Endothelial cell of umbilical vein (primary cell): ENCODE results near the gene PIBF1. TPM values are rescaled to one million over a fixed set of nuclear protein-coding genes. Genes with fewer than 3 reads are reported as not detected.

Experiments used
- BruUV-seq: library from RNA; stranded (reverse); fragments of 400-500 nt; replicated peaks from 2 replicates; lab custom pipeline; 2021; lab: Mats Ljungman, UMichigan
- CTCF ChIA-PET: fragments of 300-600, 350-600 bp; sonication (Branson Sonifier 250); formaldehyde crosslinking; loops from one replicate; lab custom pipeline; 2021; ENCODE audit warnings: antibody characterized with exemption, inconsistent platforms; lab: Charles Lee
- POLR2A ChIA-PET: fragments of 300-600, 350-600 bp; sonication (Branson Sonifier 250); formaldehyde crosslinking; loops from one replicate; lab custom pipeline; 2021; ENCODE audit warnings: antibody characterized with exemption, inconsistent platforms; lab: Charles Lee
- DNase-seq: peaks from one replicate; pipeline ENCODE4 v3.0.0-alpha.2; 2011; ENCODE audit warnings: low read depth, low spot score
- FAIRE-seq: peaks from 2 replicates; lab custom pipeline; 2011; peaks lifted over from hg19 to GRCh38; lab: Jason Lieb, UNC
- H2AFZ ChIP-seq: 2 replicates; pipeline ENCODE4 v1.6.0; 2012; ENCODE audit warnings: low read depth, low read length, control low read depth, inconsistent platforms
- H3K27ac ChIP-seq: 2 replicates; pipeline ENCODE4 v1.5.1; 2011; ENCODE audit warnings: low read depth, mild to moderate bottlenecking, control low read depth, low read length, moderate library complexity; ENCODE audit not compliant: insufficient read depth
- H3K27me3 ChIP-seq, 2 experiments: 2 replicates each; pipeline versions ENCODE4 v1.6.0 to v1.6.1; 2011; ENCODE audit warnings: low read length in 2 of 2, mixed read lengths in 1 of 2; ENCODE audit not compliant: control insufficient read depth in 2 of 2, insufficient read depth in 2 of 2
- H3K36me3 ChIP-seq, 2 experiments: 2 replicates in 1 of 2; 3 replicates in 1 of 2; pipeline ENCODE4 v1.5.1; 2011; ENCODE audit warnings: low read length in 2 of 2, mild to moderate bottlenecking in 1 of 2, moderate library complexity in 1 of 2; ENCODE audit not compliant: control insufficient read depth in 2 of 2, insufficient read depth in 2 of 2; ENCODE audit errors: extremely low read depth in 1 of 2
- H3K4me1 ChIP-seq: 3 replicates; pipeline ENCODE4 v1.5.1; 2011; ENCODE audit warnings: mild to moderate bottlenecking, low read length; ENCODE audit not compliant: control insufficient read depth, insufficient read depth; ENCODE audit errors: extremely low read depth
- H3K4me2 ChIP-seq: 2 replicates; pipeline ENCODE4 v1.6.1; 2011; ENCODE audit warnings: low read length, control low read depth, mixed read lengths; ENCODE audit not compliant: insufficient read depth
- H3K4me3 ChIP-seq, 3 experiments: fragments of 200-600 bp in 1 of 3; sonication (generic), shearing (Covaris generic) in 1 of 3; replicated peaks in 1 of 3; 2 replicates each; pipeline ENCODE4 v1.5.1; 2011 to 2016; ENCODE audit warnings: control low read depth in 3 of 3, low read length in 3 of 3, mild to moderate bottlenecking in 2 of 3, inconsistent platforms in 1 of 3, low read depth in 1 of 3, moderate library complexity in 1 of 3; ENCODE audit not compliant: insufficient read depth in 1 of 3
- H3K79me2 ChIP-seq: 2 replicates; pipeline ENCODE4 v1.6.0; 2012; ENCODE audit warnings: low read length, inconsistent platforms; ENCODE audit not compliant: control insufficient read depth, insufficient read depth
- H3K9ac ChIP-seq: replicated peaks from 2 replicates; pipeline ENCODE3; 2011; ENCODE audit warnings: low read length, control low read depth; ENCODE audit not compliant: insufficient read depth; ENCODE audit errors: extremely low read depth
- H3K9me1 ChIP-seq: replicated peaks from 3 replicates; pipeline ENCODE4 v1.6.0; 2011; ENCODE audit warnings: mild to moderate bottlenecking, low read length; ENCODE audit not compliant: control insufficient read depth, insufficient read depth; ENCODE audit errors: extremely low read depth
- H3K9me3 ChIP-seq: replicated peaks from 2 replicates; pipeline ENCODE4 v1.5.1; 2012; ENCODE audit warnings: low read length, inconsistent platforms; ENCODE audit not compliant: control insufficient read depth, insufficient read depth
- H4K20me1 ChIP-seq: replicated peaks from 2 replicates; pipeline ENCODE3; 2011; ENCODE audit warnings: mild to moderate bottlenecking, low read length; ENCODE audit not compliant: control insufficient read depth, insufficient read depth; ENCODE audit errors: extremely low read depth
- CTCF ChIP-seq, 2 donors: IDR thresholded peaks; 1 replicate in 1 of 2; 2 replicates in 1 of 2; pipeline ENCODE4 v1.5.1; 2011; ENCODE audit warnings: low read length in 2 of 2, mild to moderate bottlenecking in 2 of 2, moderate library complexity in 2 of 2, control low read depth in 1 of 2, inconsistent platforms in 1 of 2, low read depth in 1 of 2; ENCODE audit not compliant: insufficient read depth in 1 of 2; ENCODE audit errors: extremely low read depth in 1 of 2
- EZH2 ChIP-seq: IDR thresholded peaks from 2 replicates; pipeline ENCODE4 v1.6.1; 2012; ENCODE audit warnings: borderline replicate concordance, low read depth, mild to moderate bottlenecking, moderate library complexity, low read length, inconsistent platforms; ENCODE audit not compliant: severe bottlenecking
- FOS ChIP-seq: IDR thresholded peaks from 2 replicates; pipeline ENCODE4 v1.6.1; 2011; ENCODE audit warnings: mild to moderate bottlenecking, low read length, moderate library complexity, borderline replicate concordance; ENCODE audit not compliant: insufficient read depth
- GATA2 ChIP-seq: IDR thresholded peaks from 2 replicates; pipeline ENCODE4 v1.7.0; 2011; ENCODE audit warnings: low read depth, mild to moderate bottlenecking, moderate library complexity, mixed read lengths, low read length; ENCODE audit not compliant: insufficient read length, insufficient read depth
- JUN ChIP-seq: IDR thresholded peaks from 2 replicates; pipeline ENCODE4 v1.6.1; 2011; ENCODE audit warnings: borderline replicate concordance, low read depth; ENCODE audit not compliant: insufficient read length, insufficient read depth
- MYC ChIP-seq: IDR thresholded peaks from one replicate; pipeline ENCODE4 v1.6.1; 2011; ENCODE audit warnings: mild to moderate bottlenecking, low read depth, low read length
- POLR2A ChIP-seq: IDR thresholded peaks from 2 replicates; pipeline ENCODE4 v1.6.1; 2012; ENCODE audit warnings: low read depth, mild to moderate bottlenecking, control low read depth, low read length
- POLR2AphosphoS5 ChIP-seq: IDR thresholded peaks from 2 replicates; pipeline ENCODE4 v1.6.1; 2012; ENCODE audit warnings: low read depth, mild to moderate bottlenecking, control low read depth, low read length, moderate library complexity; ENCODE audit not compliant: insufficient read depth
- dilution Hi-C: fragments of 300-500 bp; cut with MboI; formaldehyde crosslinking; loops from one replicate; pipeline ENCODE4 v1.15.0; 2019; ENCODE audit warnings: low sequenced_read_pairs; ENCODE audit not compliant: extremely low pct_ligation_motif_present
- intact Hi-C: fragments of 100-400 bp; cut with micrococcal nuclease; formaldehyde crosslinking; loops from one replicate; pipeline ENCODE4 v1.10.0; 2022
- polyA plus RNA-seq, 4 experiments: library from polyadenylated mRNA; depleted of rRNA in 3 of 4; stranded (reverse) in 3 of 4; unstranded in 1 of 4; fragments of >200 nt; gene quantifications; 2 replicates each; pipeline versions ENCODE4 v1.2.1 to v1.2.3, GENCODE V29; 2011 to 2012; ENCODE audit warnings: missing spikeins in 1 of 4
- total RNA-seq: library from RNA; stranded (reverse); gene quantifications from 2 replicates; pipeline ENCODE4 v1.2.3, GENCODE V29; 2021
- TF ChIP-seq, protein P1 (sequence below): IDR thresholded peaks from 2 replicates; pipeline ENCODE4 v1.6.1; 2011; ENCODE audit not compliant: insufficient read depth, insufficient read length

PIBF1 gene
- total and polyA plus RNA-seq, 2 donors (not counting 3 experiments of a cell fraction or from before 2014, with no cell fraction given) = 1.4 to 18.4 TPM

GRCh38 chr13:72875233-72875632 lies 93.3 kb downstream of the PIBF1 start:
- H3K27me3 ChIP-seq = no peaks in the 10 kb centered on the region
- dilution Hi-C loops (no loop called here), intact Hi-C loops (no loop called here)
- POLR2A ChIA-PET = no interaction called here
- no peak overlapping the region for H3K27ac ChIP-seq
- no peaks in the 10 kb centered on the region for H3K9me3 ChIP-seq
- H3K36me3 ChIP-seq = no peaks in the 10 kb centered on the region
- H3K4me1 ChIP-seq = no peaks in the 10 kb centered on the region
- no peak overlapping the region for H3K4me2 ChIP-seq
- H2AFZ ChIP-seq = no peak overlapping the region
- H4K20me1 ChIP-seq = no peaks in the 10 kb centered on the region
- FAIRE-seq = no peak
- TF ChIP-seq, protein P1, sequence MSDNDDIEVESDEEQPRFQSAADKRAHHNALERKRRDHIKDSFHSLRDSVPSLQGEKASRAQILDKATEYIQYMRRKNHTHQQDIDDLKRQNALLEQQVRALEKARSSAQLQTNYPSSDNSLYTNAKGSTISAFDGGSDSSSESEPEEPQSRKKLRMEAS = no peak
- no peak for TF ChIP-seq POLR2AphosphoS5
- TF ChIP-seq EZH2 = no peak
- no peak for TF ChIP-seq GATA2
- TF ChIP-seq CTCF (IDR thresholded peaks at IDR 0.05; ENCODE audit: extremely low read depth in 1 of 2, insufficient read depth in 1 of 2, low read depth in 1 of 2, low read length in 2 of 2) = no peak
- no peak for TF ChIP-seq POLR2A
- TF ChIP-seq MYC = no peak
- no peak for TF ChIP-seq FOS
- TF ChIP-seq JUN = no peak
- H3K4me3 ChIP-seq = no peak overlapping the region
- BruUV-seq = no TSS peak
- H3K79me2 ChIP-seq = no peaks in the 10 kb centered on the region
- no peak overlapping the region for H3K9ac ChIP-seq
- no peak for DNase-seq
- CTCF ChIA-PET = no interaction called here
- no peaks in the 10 kb centered on the region for H3K9me1 ChIP-seq
